ENCODE data around the gene ERC2.

ERC2 gene

DNA sequence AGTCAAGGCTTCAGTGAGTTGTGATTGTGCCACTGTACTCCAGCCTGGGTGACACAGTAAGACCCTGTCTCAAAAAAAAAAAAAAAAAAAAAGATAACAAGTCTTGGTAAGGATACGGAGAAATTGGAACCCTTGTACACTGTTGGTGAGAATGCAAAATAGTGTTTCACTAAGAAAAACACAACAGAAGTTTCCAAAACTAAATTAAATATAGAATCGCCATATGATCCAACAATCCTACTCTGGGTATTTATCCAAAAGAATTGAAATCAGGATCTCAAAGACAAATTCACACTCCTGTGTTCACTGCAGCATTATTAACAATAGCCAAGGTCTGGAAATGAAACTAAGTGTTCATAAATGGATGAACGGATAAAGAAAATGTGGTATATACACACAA is 149.4 kb downstream of the ERC2 start:
- no peaks in the 10 kb centered on the region for H3K4me1 ChIP-seq (ENCODE audit: control insufficient read depth, insufficient read depth, low read length)
- H3K4me3 ChIP-seq (ENCODE audit: low read depth, low read length) = no peak overlapping the region
- no peaks in the 10 kb centered on the region for H3K9me3 ChIP-seq (ENCODE audit: control insufficient read depth, insufficient read depth, low read depth, low read length)
- ChIA-PET CTCF (interaction anchor here (0.6 to 1.0 kb wide), 3 partner anchors 15 to 989 kb away, joined by 4 to 5 read pairs (median 4); no protein-coding TSS in a partner anchor), POLR2A (no interaction called here)
- no peaks in the 10 kb centered on the region for H3K36me3 ChIP-seq (ENCODE audit: control insufficient read depth in 2 of 2, insufficient read depth in 1 of 2, low read length in 2 of 2)
- no peak for TF ChIP-seq ZFP41 (tag by site-specific recombination; IDR thresholded peaks at IDR 0.05; ENCODE audit: borderline replicate concordance)
- no peak for TF ChIP-seq ZNF274 (IDR thresholded peaks at IDR 0.05; ENCODE audit: low read length)
- TF ChIP-seq ZNF274 (tag by site-specific recombination; IDR thresholded peaks at IDR 0.05; ENCODE audit: borderline replicate concordance) = no peak
- TF ChIP-seq ZNF174 (tag by site-specific recombination; IDR thresholded peaks at IDR 0.05) = no peak
- TF ChIP-seq SALL2 (tag by site-specific recombination; IDR thresholded peaks at IDR 0.05; ENCODE audit: borderline replicate concordance) = no peak
- TF ChIP-seq ZNF302 (tag by site-specific recombination; IDR thresholded peaks at IDR 0.05; ENCODE audit: low read depth) = no peak
- no peak for TF ChIP-seq ZNF394 (tag by site-specific recombination; IDR thresholded peaks at IDR 0.05; ENCODE audit: borderline replicate concordance)
- no peak for TF ChIP-seq ZNF404 (tag by site-specific recombination; IDR thresholded peaks at IDR 0.05)
- TF ChIP-seq ZNF140 (tag by site-specific recombination; IDR thresholded peaks at IDR 0.05) = no peak
- TF ChIP-seq, protein P1, sequence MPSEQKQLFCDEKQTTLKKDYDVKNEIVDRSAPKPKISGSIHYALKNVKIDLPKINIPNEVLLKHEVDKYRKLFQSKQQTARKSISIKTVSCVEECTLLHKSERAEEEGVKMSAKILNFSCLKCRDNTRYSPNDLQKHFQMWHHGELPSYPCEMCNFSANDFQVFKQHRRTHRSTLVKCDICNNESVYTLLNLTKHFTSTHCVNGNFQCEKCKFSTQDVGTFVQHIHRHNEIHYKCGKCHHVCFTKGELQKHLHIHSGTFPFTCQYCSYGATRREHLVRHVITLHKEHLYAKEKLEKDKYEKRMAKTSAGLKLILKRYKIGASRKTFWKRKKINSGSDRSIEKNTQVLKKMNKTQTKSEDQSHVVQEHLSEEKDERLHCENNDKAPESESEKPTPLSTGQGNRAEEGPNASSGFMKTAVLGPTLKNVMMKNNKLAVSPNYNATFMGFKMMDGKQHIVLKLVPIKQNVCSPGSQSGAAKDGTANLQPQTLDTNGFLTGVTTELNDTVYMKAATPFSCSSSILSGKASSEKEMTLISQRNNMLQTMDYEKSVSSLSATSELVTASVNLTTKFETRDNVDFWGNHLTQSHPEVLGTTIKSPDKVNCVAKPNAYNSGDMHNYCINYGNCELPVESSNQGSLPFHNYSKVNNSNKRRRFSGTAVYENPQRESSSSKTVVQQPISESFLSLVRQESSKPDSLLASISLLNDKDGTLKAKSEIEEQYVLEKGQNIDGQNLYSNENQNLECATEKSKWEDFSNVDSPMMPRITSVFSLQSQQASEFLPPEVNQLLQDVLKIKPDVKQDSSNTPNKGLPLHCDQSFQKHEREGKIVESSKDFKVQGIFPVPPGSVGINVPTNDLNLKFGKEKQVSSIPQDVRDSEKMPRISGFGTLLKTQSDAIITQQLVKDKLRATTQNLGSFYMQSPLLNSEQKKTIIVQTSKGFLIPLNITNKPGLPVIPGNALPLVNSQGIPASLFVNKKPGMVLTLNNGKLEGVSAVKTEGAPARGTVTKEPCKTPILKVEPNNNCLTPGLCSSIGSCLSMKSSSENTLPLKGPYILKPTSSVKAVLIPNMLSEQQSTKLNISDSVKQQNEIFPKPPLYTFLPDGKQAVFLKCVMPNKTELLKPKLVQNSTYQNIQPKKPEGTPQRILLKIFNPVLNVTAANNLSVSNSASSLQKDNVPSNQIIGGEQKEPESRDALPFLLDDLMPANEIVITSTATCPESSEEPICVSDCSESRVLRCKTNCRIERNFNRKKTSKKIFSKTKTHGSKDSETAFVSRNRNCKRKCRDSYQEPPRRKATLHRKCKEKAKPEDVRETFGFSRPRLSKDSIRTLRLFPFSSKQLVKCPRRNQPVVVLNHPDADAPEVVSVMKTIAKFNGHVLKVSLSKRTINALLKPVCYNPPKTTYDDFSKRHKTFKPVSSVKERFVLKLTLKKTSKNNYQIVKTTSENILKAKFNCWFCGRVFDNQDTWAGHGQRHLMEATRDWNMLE (tag by site-specific recombination; conservative IDR thresholded peaks at IDR 0.05; ENCODE audit: low read depth) = no peak
- TF ChIP-seq, protein P2, sequence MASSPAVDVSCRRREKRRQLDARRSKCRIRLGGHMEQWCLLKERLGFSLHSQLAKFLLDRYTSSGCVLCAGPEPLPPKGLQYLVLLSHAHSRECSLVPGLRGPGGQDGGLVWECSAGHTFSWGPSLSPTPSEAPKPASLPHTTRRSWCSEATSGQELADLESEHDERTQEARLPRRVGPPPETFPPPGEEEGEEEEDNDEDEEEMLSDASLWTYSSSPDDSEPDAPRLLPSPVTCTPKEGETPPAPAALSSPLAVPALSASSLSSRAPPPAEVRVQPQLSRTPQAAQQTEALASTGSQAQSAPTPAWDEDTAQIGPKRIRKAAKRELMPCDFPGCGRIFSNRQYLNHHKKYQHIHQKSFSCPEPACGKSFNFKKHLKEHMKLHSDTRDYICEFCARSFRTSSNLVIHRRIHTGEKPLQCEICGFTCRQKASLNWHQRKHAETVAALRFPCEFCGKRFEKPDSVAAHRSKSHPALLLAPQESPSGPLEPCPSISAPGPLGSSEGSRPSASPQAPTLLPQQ (tag by site-specific recombination; IDR thresholded peaks at IDR 0.05) = no peak
- TF ChIP-seq, protein P3, sequence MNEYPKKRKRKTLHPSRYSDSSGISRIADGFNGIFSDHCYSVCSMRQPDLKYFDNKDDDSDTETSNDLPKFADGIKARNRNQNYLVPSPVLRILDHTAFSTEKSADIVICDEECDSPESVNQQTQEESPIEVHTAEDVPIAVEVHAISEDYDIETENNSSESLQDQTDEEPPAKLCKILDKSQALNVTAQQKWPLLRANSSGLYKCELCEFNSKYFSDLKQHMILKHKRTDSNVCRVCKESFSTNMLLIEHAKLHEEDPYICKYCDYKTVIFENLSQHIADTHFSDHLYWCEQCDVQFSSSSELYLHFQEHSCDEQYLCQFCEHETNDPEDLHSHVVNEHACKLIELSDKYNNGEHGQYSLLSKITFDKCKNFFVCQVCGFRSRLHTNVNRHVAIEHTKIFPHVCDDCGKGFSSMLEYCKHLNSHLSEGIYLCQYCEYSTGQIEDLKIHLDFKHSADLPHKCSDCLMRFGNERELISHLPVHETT (tag by site-specific recombination; IDR thresholded peaks at IDR 0.05) = no peak
- TF ChIP-seq, protein P4, sequence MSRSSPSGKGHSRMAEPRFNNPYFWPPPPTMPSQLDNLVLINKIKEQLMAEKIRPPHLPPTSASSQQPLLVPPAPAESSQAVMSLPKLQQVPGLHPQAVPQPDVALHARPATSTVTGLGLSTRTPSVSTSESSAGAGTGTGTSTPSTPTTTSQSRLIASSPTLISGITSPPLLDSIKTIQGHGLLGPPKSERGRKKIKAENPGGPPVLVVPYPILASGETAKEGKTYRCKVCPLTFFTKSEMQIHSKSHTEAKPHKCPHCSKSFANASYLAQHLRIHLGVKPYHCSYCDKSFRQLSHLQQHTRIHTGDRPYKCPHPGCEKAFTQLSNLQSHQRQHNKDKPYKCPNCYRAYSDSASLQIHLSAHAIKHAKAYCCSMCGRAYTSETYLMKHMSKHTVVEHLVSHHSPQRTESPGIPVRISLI (tag by site-specific recombination; IDR thresholded peaks at IDR 0.05) = no peak
- TF ChIP-seq, protein P5, sequence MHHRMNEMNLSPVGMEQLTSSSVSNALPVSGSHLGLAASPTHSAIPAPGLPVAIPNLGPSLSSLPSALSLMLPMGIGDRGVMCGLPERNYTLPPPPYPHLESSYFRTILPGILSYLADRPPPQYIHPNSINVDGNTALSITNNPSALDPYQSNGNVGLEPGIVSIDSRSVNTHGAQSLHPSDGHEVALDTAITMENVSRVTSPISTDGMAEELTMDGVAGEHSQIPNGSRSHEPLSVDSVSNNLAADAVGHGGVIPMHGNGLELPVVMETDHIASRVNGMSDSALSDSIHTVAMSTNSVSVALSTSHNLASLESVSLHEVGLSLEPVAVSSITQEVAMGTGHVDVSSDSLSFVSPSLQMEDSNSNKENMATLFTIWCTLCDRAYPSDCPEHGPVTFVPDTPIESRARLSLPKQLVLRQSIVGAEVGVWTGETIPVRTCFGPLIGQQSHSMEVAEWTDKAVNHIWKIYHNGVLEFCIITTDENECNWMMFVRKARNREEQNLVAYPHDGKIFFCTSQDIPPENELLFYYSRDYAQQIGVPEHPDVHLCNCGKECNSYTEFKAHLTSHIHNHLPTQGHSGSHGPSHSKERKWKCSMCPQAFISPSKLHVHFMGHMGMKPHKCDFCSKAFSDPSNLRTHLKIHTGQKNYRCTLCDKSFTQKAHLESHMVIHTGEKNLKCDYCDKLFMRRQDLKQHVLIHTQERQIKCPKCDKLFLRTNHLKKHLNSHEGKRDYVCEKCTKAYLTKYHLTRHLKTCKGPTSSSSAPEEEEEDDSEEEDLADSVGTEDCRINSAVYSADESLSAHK (tag by site-specific recombination; IDR thresholded peaks at IDR 0.05) = no peak
- H3K27ac ChIP-seq (ENCODE audit: extremely low read depth, low read depth, low read length) = no peak overlapping the region

All from HEK293 (cell line).